KMS-11 (cell line): Measurements from ENCODE around the gene USP32.

Experiments
- H2AFZ ChIP-seq: fragments of 200-600 bp; sonication (generic); 2 replicates; pipeline ENCODE4 v1.6.1; 2016; ENCODE audit warnings: antibody characterized with exemption, mixed run types, low read depth
- H3K27ac ChIP-seq: fragments of 200-600 bp; sonication (generic); 2 replicates; pipeline ENCODE4 v1.6.1; 2016; ENCODE audit warnings: mild to moderate bottlenecking, mixed run types
- H3K27me3 ChIP-seq: fragments of 200-600 bp; sonication (generic); 2 replicates; pipeline ENCODE4 v1.6.1; 2017; ENCODE audit warnings: mild to moderate bottlenecking, low read depth, mixed run types, moderate library complexity; ENCODE audit not compliant: insufficient read depth
- H3K36me3 ChIP-seq: fragments of 200-600 bp; sonication (generic); 2 replicates; pipeline ENCODE4 v1.6.1; 2017; ENCODE audit warnings: mild to moderate bottlenecking, mixed run types; ENCODE audit not compliant: insufficient read depth
- H3K4me1 ChIP-seq: fragments of 200-600 bp; sonication (generic); 2 replicates; pipeline ENCODE4 v1.6.1; 2016; ENCODE audit warnings: mild to moderate bottlenecking, low read depth, mixed run types; ENCODE audit not compliant: poor library complexity, severe bottlenecking
- H3K4me2 ChIP-seq: fragments of 200-600 bp; sonication (generic); 2 replicates; pipeline ENCODE4 v1.7.0; 2016; ENCODE audit warnings: mild to moderate bottlenecking, mixed run types
- H3K4me3 ChIP-seq: fragments of 200-600 bp; sonication (generic); IDR thresholded peaks from 2 replicates; pipeline ENCODE4 v1.6.1; 2017; ENCODE audit warnings: low read depth, low read length, mixed read lengths; ENCODE audit not compliant: insufficient read depth
- H3K79me2 ChIP-seq: fragments of 200-600 bp; sonication (generic); 2 replicates; pipeline ENCODE4 v1.6.1; 2016; ENCODE audit warnings: low read depth, mixed run types; ENCODE audit not compliant: insufficient read depth
- H3K9ac ChIP-seq: fragments of 200-600 bp; sonication (generic); 2 replicates; pipeline ENCODE4 v1.6.1; 2016; ENCODE audit warnings: mild to moderate bottlenecking, mixed run types
- H4K20me1 ChIP-seq: fragments of 200-600 bp; sonication (generic); 2 replicates; pipeline ENCODE4 v1.6.1; 2016; ENCODE audit warnings: mild to moderate bottlenecking, mixed run types; ENCODE audit not compliant: insufficient read depth
- TF ChIP-seq, protein P1 (sequence below): fragments of 200-600 bp; sonication (generic); conservative IDR thresholded peaks from 2 replicates; pipeline ENCODE4 v1.6.1; 2017; ENCODE audit warnings: low read depth, mild to moderate bottlenecking, antibody characterized with exemption, low read length, moderate library complexity, mixed read lengths

USP32 gene

DNA sequence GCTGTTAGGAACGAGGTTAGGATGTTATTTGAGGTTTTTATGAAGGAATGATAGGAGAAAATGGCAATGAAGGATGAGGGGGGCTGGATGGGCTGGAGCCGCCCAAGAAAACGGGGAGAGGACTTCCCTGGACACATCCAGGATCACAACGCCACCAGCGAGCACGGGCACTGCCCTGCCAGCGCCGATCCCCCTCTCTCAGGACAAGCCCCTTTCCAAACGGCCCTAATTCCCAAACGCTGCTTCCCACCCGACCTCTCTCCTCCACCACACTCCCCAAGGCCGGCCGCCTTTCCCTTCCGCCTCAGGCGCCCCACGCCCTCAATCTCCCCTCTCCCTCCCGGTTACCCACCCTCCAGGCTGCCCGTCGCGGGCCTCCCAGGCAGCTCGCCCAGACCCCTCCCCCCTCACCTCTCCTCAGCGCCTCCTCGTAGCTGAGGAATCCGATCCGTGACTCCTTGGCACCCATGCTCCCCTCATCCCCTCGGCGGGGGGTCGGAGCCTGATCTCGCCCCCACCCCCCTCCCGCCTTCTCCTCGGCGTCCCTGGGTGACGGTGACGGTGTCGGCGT lies 377 bp downstream of the USP32 start:
- Histone ChIP-seq H4K20me1 (no peaks in the 10 kb centered on the region), H2AFZ (peak overlapping the region; percentile 75), H3K4me1 (peaks cover 18% of the 10 kb centered on the region), H3K79me2 (peaks cover 20% of the 10 kb centered on the region; the same call in 1 of the 2 replicates), H3K9ac (peak overlapping the region; percentile 66), H3K27ac (peak overlapping the region; percentile 68; the same call in 1 of the 2 replicates), H3K27me3 (no peaks in the 10 kb centered on the region), H3K36me3 (no peaks in the 10 kb centered on the region), H3K4me2 (peak overlapping the region; percentile 81), H3K4me3 (no peak overlapping the region)
- TF ChIP-seq, protein P1, sequence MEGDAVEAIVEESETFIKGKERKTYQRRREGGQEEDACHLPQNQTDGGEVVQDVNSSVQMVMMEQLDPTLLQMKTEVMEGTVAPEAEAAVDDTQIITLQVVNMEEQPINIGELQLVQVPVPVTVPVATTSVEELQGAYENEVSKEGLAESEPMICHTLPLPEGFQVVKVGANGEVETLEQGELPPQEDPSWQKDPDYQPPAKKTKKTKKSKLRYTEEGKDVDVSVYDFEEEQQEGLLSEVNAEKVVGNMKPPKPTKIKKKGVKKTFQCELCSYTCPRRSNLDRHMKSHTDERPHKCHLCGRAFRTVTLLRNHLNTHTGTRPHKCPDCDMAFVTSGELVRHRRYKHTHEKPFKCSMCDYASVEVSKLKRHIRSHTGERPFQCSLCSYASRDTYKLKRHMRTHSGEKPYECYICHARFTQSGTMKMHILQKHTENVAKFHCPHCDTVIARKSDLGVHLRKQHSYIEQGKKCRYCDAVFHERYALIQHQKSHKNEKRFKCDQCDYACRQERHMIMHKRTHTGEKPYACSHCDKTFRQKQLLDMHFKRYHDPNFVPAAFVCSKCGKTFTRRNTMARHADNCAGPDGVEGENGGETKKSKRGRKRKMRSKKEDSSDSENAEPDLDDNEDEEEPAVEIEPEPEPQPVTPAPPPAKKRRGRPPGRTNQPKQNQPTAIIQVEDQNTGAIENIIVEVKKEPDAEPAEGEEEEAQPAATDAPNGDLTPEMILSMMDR, result no peak

DNA sequence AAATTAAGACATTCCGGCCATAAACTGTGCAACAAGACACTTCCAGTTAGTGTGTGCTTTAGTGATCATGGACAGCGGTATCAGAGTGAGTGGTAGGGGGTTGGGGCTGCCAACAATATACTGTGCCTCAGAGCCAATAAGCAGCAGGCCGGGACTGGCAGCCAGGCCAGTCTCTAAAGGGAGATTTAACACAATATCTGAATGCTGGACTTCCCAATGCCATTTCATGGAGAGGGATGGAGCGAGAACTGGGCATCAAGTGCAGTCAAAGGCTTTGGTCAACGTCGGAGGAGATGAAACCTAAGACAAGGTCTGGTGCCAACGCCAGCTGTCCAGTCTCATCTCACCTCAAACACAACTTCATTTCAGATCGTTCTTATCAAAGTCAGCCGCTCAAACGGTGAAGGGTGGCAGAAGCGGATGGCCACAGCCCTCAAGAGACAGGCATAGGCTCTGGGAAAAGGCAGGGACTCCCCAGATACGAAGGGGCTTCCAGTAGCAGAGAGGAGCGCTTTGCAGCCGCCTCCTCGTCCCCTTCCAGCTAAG lies 935 bp downstream of the USP32 start:
- Histone ChIP-seq H3K4me1 (peaks cover 18% of the 10 kb centered on the region), H3K79me2 (peaks cover 25% of the 10 kb centered on the region; the same call in 1 of the 2 replicates), H3K27ac (peak overlapping the region; percentile 68; the same call in 1 of the 2 replicates), H3K4me2 (peak overlapping the region; percentile 81), H3K9ac (peak overlapping the region; percentile 66), H4K20me1 (no peaks in the 10 kb centered on the region), H3K4me3 (no peak overlapping the region), H3K36me3 (no peaks in the 10 kb centered on the region), H3K27me3 (no peaks in the 10 kb centered on the region), H2AFZ (peak overlapping the region; percentile 75; the same call in 1 of the 2 replicates)
- TF ChIP-seq, protein P1, result no peak

DNA sequence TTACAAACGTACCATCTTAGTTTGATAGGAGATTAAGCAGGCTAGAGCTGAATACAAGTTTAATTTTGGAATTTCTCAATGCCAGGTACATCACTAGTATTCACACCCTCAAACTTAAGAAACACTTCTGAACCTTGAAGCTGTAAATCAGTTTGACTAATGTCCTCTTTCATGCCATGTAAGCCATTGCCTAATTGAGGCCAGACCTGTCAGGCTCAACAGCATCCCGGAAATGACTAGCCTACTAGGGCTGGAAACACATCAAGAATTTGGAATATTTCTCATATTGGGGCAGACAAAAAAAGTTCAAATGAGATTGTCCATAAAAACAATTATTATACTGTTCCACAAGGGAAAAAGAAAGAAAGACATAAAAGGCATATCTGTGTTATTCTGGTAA lies 1.7 kb downstream of the USP32 start:
- Histone ChIP-seq H4K20me1 (no peaks in the 10 kb centered on the region), H2AFZ (no peak overlapping the region), H3K27me3 (no peaks in the 10 kb centered on the region), H3K4me2 (peak overlapping the region; percentile 81), H3K27ac (no peak overlapping the region), H3K4me1 (peaks cover 18% of the 10 kb centered on the region), H3K79me2 (peaks cover 31% of the 10 kb centered on the region; the same call in 1 of the 2 replicates), H3K36me3 (no peaks in the 10 kb centered on the region), H3K9ac (no peak overlapping the region), H3K4me3 (no peak overlapping the region)
- TF ChIP-seq, protein P1, result no peak

DNA sequence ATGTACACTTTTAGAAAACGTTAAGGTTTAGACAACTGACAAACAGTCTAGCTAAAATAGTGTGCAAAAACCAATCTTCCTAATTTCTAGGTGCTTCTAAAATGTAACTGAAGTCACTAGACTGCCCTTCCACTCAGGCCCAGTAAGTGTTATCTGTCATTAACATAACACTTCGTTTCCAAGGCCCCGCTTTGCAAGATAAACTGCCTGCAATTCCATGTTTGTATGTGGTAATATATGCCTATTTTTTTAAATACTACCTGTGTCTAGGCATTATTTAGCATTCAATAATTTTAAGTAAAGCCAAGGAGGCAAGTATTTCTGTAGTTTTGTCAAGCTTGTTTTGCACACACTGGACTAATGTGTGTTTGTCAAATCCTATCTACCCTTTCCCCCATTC lies 3.2 kb downstream of the USP32 start:
- Histone ChIP-seq H3K4me3 (no peak overlapping the region), H3K27ac (no peak overlapping the region)

More for the DNA sequence above, 3.2 kb downstream of the USP32 start:
- Histone ChIP-seq H3K4me1 (peaks cover 18% of the 10 kb centered on the region), H2AFZ (no peak overlapping the region), H3K4me2 (no peak overlapping the region), H3K36me3 (no peaks in the 10 kb centered on the region), H3K27me3 (no peaks in the 10 kb centered on the region), H4K20me1 (no peaks in the 10 kb centered on the region), H3K9ac (no peak overlapping the region), H3K79me2 (peaks cover 31% of the 10 kb centered on the region; the same call in 1 of the 2 replicates)
- TF ChIP-seq, protein P1, result no peak
